Stimulated activated CD4-positive, alpha-beta T cell treated with anti-CD3 and anti-CD28 coated beads, Interleukin-15, amount 100 ng/mL, for 1 hour (primary cell): ENCODE results near the gene ITM2B.
"Not testable (repeated sequence)": the region's sequence is repeated elsewhere in the genome, so short reads cannot be mapped to it uniquely, and the experiment has no call there.

Experiments
- DNase-seq, 2 donors: peaks; one replicate each; pipeline ENCODE4 v3.0.0-alpha.2; 2020; ENCODE audit warnings: low read depth in 1 of 2, low spot score in 1 of 2

Gene ITM2B

GRCh38 chr13:48233046-48233888 lies at the start of gene ITM2B:
ITM2B (plus strand) TSS chr13:48233206; CDS start chr13:48233361, 155 bp downstream.
- DNase-seq, result peak; percentile 47 to 50

GRCh38 chr13:48184260-48184659 lies 48.7 kb upstream of the ITM2B start:
- no peak for DNase-seq

GRCh38 chr13:48185018-48185417 lies 48.0 kb upstream of the ITM2B start:
- no peak for DNase-seq

- DNase-seq, result no peak
These were observed 46.3 kb upstream of the ITM2B start for GRCh38 chr13:48186722-48187121.

GRCh38 chr13:48188131-48188530 lies 44.9 kb upstream of the ITM2B start:
- DNase-seq, result no peak

- DNase-seq, result no peak
These were observed 44.4 kb upstream of the ITM2B start for GRCh38 chr13:48188601-48189000.

GRCh38 chr13:48189171-48189570 lies 43.8 kb upstream of the ITM2B start:
- DNase-seq, result no peak

- DNase-seq, result no peak
These were observed 40.5 kb upstream of the ITM2B start for GRCh38 chr13:48192411-48192935.

- no peak for DNase-seq
These were observed 38.6 kb upstream of the ITM2B start for GRCh38 chr13:48194379-48194754.

GRCh38 chr13:48199404-48199946 lies 33.5 kb upstream of the ITM2B start:
- DNase-seq, result no peak

GRCh38 chr13:48201044-48201443 lies 32.0 kb upstream of the ITM2B start:
- no peak for DNase-seq

GRCh38 chr13:48207207-48207606 lies 25.8 kb upstream of the ITM2B start:
- DNase-seq, result not testable (repeated sequence)

GRCh38 chr13:48210178-48210577 lies 22.8 kb upstream of the ITM2B start:
- no peak for DNase-seq

GRCh38 chr13:48214519-48215121 lies 18.4 kb upstream of the ITM2B start:
- no peak for DNase-seq

- not testable (repeated sequence) for DNase-seq
These were observed 17.3 kb upstream of the ITM2B start for GRCh38 chr13:48215511-48216203.

GRCh38 chr13:48216204-48216711 lies 16.7 kb upstream of the ITM2B start:
- no peak for DNase-seq

- DNase-seq, result no peak
These were observed 12.4 kb upstream of the ITM2B start for GRCh38 chr13:48220592-48220980.

GRCh38 chr13:48220981-48221685 lies 11.9 kb upstream of the ITM2B start:
- DNase-seq, result no peak

- DNase-seq, result no peak
These were observed 11.3 kb upstream of the ITM2B start for GRCh38 chr13:48221686-48222187.
